Measurements from ENCODE around the gene GALNT18.

The GALNT18 gene

GRCh38 chr11:11512502-11512901 is 109.3 kb downstream of the GALNT18 start (continued):
- TF ChIP-seq ZBTB10 (tag by site-specific recombination; IDR thresholded peaks at IDR 0.05) (no peak), ZNF426 (tag by site-specific recombination; IDR thresholded peaks at IDR 0.05) (no peak), BCL11B (tag by site-specific recombination; IDR thresholded peaks at IDR 0.05; ENCODE audit: low read depth) (no peak)

- Histone ChIP-seq H3K4me3 (ENCODE audit: low read depth, low read length) (no peak overlapping the region), H3K4me1 (ENCODE audit: control insufficient read depth, insufficient read depth, low read length) (peaks cover 3% of the 10 kb centered on the region; the same call in 1 of the 2 replicates), H3K9me3 (ENCODE audit: control insufficient read depth, insufficient read depth, low read depth, low read length) (no peaks in the 10 kb centered on the region), H3K36me3 (ENCODE audit: control insufficient read depth in 2 of 2, insufficient read depth in 1 of 2, low read length in 2 of 2) (no peaks in the 10 kb centered on the region), H3K27ac (ENCODE audit: extremely low read depth, low read depth, low read length) (no peak overlapping the region)
- ChIA-PET POLR2A (no interaction called here), CTCF (no interaction called here)
- TF ChIP-seq ZBTB6 (tag by site-specific recombination; IDR thresholded peaks at IDR 0.05) (no peak), ZNF16 (tag by site-specific recombination; IDR thresholded peaks at IDR 0.05; ENCODE audit: low read depth) (no peak), ZNF513 (tag by site-specific recombination; IDR thresholded peaks at IDR 0.05) (no peak), ZSCAN23 (tag by site-specific recombination; IDR thresholded peaks at IDR 0.05) (no peak), YY1 (tag by site-specific recombination; IDR thresholded peaks at IDR 0.05) (no peak), ZNF544 (tag by site-specific recombination; IDR thresholded peaks at IDR 0.05) (no peak), ZNF280C (tag by site-specific recombination; IDR thresholded peaks at IDR 0.05) (no peak), ZNF768 (tag by site-specific recombination; IDR thresholded peaks at IDR 0.05) (no peak), ZNF404 (tag by site-specific recombination; IDR thresholded peaks at IDR 0.05) (no peak), ZSCAN4 (tag by site-specific recombination; IDR thresholded peaks at IDR 0.05) (no peak), OVOL3 (tag by site-specific recombination; IDR thresholded peaks at IDR 0.05) (no peak), HOXC10 (CRISPR knock-in tag; IDR thresholded peaks at IDR 0.05) (no peak), ZNF518A (tag by site-specific recombination; conservative IDR thresholded peaks at IDR 0.05; ENCODE audit: low read depth) (no peak), ZNF658 (tag by site-specific recombination; IDR thresholded peaks at IDR 0.05) (no peak), ZNF239 (tag by site-specific recombination; IDR thresholded peaks at IDR 0.05) (no peak), ZNF433 (tag by site-specific recombination; IDR thresholded peaks at IDR 0.05; ENCODE audit: low read depth) (no peak), TRIM28 (IDR thresholded peaks at IDR 0.05; ENCODE audit: borderline replicate concordance, low read length) (no peak), ZNF148 (tag by site-specific recombination; IDR thresholded peaks at IDR 0.05; ENCODE audit: borderline replicate concordance) (no peak)
Measured at GRCh38 chr11:11512090-11512489, 109.7 kb downstream of the GALNT18 start.
